Subcutaneous adipose tissue (tissue), 4 donors: Measurements from ENCODE around the gene C10orf88. TPM values are rescaled to one million over a fixed set of nuclear protein-coding genes. Genes with fewer than 3 reads are reported as not detected.

ENCODE experiments used
- total RNA-seq, 4 donors: library from RNA; depleted of rRNA; stranded (reverse); fragments of >200 nt; gene quantifications; one replicate each; pipeline ENCODE4 v1.1.0, GENCODE V29; 2016
- TF ChIP-seq, protein P1 (sequence below): fragments of 450-650 bp; IDR thresholded peaks from one replicate; pipeline ENCODE4 v1.5.1; 2016; ENCODE audit warnings: low read depth, mild to moderate bottlenecking, control low read depth, antibody characterized with exemption, moderate library complexity

Gene C10orf88
- total RNA-seq, 4 donors from 2014 or later: 4.3 to 10.8 (median 7.0) TPM

- TF ChIP-seq, protein P1, sequence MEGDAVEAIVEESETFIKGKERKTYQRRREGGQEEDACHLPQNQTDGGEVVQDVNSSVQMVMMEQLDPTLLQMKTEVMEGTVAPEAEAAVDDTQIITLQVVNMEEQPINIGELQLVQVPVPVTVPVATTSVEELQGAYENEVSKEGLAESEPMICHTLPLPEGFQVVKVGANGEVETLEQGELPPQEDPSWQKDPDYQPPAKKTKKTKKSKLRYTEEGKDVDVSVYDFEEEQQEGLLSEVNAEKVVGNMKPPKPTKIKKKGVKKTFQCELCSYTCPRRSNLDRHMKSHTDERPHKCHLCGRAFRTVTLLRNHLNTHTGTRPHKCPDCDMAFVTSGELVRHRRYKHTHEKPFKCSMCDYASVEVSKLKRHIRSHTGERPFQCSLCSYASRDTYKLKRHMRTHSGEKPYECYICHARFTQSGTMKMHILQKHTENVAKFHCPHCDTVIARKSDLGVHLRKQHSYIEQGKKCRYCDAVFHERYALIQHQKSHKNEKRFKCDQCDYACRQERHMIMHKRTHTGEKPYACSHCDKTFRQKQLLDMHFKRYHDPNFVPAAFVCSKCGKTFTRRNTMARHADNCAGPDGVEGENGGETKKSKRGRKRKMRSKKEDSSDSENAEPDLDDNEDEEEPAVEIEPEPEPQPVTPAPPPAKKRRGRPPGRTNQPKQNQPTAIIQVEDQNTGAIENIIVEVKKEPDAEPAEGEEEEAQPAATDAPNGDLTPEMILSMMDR: no peak
Observed at GRCh38 chr10:122995936-122996335, 41.9 kb upstream of the C10orf88 start.

DNA sequence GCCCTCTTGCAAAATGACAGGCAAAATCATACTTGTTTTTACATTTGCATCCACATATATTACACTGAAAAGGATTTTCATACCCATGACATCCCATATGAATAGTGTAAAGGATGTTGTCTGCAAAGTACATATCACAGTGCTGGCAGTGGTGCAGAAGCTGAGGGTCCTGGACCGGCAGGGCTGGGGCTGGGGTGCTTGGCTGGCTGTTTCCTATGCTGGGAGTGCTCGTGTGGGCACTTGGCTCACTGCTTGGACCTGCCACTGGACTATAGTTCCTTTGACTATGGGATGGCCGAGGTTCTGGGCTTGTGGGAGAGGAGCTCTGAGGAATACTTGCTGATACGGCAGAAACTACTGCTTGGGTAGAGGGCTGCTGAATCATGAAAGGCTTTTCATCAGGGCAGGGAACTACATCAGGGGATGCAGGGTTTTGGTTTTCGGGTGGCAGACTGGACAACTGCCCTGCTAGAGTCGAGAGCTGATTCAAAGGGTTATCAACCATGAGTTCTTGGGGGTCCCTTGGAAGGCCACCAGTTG is 39.8 kb upstream of the C10orf88 start:
- TF ChIP-seq, protein P1: no peak

GRCh38 chr10:122992031-122992585 is 38.1 kb upstream of the C10orf88 start:
- TF ChIP-seq, protein P1: no peak

- TF ChIP-seq, protein P1: no peak
Observed at GRCh38 chr10:122990278-122990677, 36.3 kb upstream of the C10orf88 start.

- TF ChIP-seq, protein P1: no peak
Observed at GRCh38 chr10:122988501-122988900, 34.5 kb upstream of the C10orf88 start.

- TF ChIP-seq, protein P1: no peak
Observed at GRCh38 chr10:122986335-122986734, 32.3 kb upstream of the C10orf88 start.

DNA sequence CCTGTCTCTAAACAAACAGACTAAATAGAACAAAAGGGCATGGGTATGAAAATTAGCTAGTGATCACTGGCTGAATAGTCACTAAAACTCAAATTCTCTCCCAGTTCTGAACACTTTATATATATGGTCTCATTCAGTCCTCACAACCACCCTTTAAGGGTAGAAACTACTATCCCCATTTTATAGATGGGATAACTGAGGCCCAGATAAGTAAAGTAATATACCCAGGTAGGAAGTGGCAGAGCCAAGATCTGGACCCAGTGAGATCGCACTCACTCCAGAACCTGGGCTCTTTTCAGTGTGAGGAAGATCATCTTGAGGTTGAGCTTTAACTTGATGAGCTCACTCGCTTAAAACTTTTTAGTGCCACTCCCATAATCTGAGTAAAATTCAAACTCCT is 30.7 kb upstream of the C10orf88 start:
- TF ChIP-seq, protein P1: no peak
